ENCODE measurements around the gene STK24. TPM values are rescaled to one million over a fixed set of nuclear protein-coding genes. Genes with fewer than 3 reads are reported as not detected.

The STK24 gene
- total and polyA plus RNA-seq, 2 of the 8 experiments (the other 6 are each of a cell fraction or from before 2014, with no cell fraction given): 62.8 to 143 TPM

DNA sequence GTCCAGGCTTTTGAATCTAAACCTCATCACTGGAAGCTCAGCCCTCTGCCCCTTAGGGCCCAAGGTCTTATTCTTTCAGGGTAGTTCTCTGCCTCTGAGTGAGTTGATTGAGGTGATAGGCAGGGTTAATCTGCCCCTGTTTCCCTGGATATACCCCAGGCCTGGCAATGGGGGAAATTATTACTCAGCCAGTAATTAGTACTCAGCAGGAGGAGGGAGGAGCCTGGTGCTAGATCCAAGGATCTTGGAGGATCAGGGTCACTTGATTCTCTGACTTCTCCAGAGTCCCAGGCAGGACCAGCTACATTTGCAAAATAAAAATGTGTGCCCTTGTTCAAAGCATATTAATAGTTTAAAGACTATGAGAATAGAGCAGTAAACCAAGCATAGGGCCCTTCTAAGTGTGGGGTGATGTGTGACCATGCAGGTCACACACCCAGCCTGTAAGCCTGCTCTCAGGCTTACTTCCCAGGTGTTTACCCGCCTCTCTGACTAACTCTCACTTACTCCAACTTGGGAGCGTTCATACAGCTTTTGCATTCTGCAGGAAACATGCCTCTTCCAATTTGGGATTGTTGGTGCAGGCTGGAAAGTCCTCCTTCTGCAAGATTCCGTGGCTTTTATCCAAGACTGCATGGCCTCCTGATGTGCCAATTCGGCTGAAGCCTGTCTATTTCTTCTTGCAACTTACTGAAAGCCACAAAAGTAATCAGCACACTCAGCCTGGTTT lies 7.9 kb upstream of the STK24 start:
- H3K56ac ChIP-seq (replicated peaks; ENCODE audit: insufficient read length, low read depth, low read length): no peak overlapping the region
- no peaks in the 10 kb centered on the region for H4K20me1 ChIP-seq (replicated peaks in 1 of 2; ENCODE audit: control insufficient read depth in 1 of 2, insufficient read depth in 2 of 2, low read length in 2 of 2)
- no peak overlapping the region for H2BK20ac ChIP-seq (ENCODE audit: low read length)
- no peak overlapping the region for H3K4me3 ChIP-seq (ENCODE audit: extremely low read depth in 1 of 4, insufficient read depth in 2 of 4, low read depth in 3 of 4, low read length in 4 of 4)
- no peak overlapping the region for H3K27ac ChIP-seq (ENCODE audit: low read depth, low read length)
- H3K4me2 ChIP-seq (ENCODE audit: insufficient read depth in 1 of 2, low read depth in 2 of 2, low read length in 2 of 2): no peak overlapping the region
- FAIRE-seq: no peak
- no peaks in the 10 kb centered on the region for H3K23me2 ChIP-seq (ENCODE audit: low read depth, low read length)
- H3K79me1 ChIP-seq (ENCODE audit: low read depth, low read length): no peaks in the 10 kb centered on the region
- no peak overlapping the region for H2BK15ac ChIP-seq (ENCODE audit: low read length)
- H4K8ac ChIP-seq (ENCODE audit: extremely low read depth, insufficient read depth, low read length): no peak overlapping the region
- no peak overlapping the region for H3K14ac ChIP-seq (ENCODE audit: insufficient read length)
- DNase-seq (ENCODE audit: low read depth in 1 of 2, low spot score in 2 of 2): no peak
- no peak overlapping the region for H4K5ac ChIP-seq (ENCODE audit: insufficient read length, low read depth, low read length)
- H3K23ac ChIP-seq (ENCODE audit: insufficient read length): no peak overlapping the region
- no peak overlapping the region for H3K18ac ChIP-seq (ENCODE audit: extremely low read depth, low read length)
- ChIA-PET CTCF (ENCODE audit: partially characterized antibody) (interaction anchor here (0.8 to 7.6 kb wide), 4 partner anchors 14 to 88 kb away, joined by 3 to 37 read pairs (median 4); no protein-coding TSS in a partner anchor), POLR2A (ENCODE audit: partially characterized antibody) (interaction anchor here (1.0 to 1.2 kb wide), 2 partner anchors 9 to 14 kb away, joined by 3 to 4 read pairs; no protein-coding TSS in a partner anchor)
- WGBS, 2 experiments (ENCODE audit: extremely low coverage in 1 of 2, insufficient coverage in 1 of 2, insufficient read length in 1 of 2, insufficient replicate concordance in 2 of 2, low coverage in 1 of 2, low lambda C conversion rate in 2 of 2, missing lambda C conversion rate in 1 of 2): 89% methylated on average over 4 of the region's 4 CpGs; no CpG with 5 or more reads in 1 of the 2 experiments
- H2AK5ac ChIP-seq (ENCODE audit: low read depth, low read length): no peak overlapping the region
- no peak overlapping the region for H3K4ac ChIP-seq (replicated peaks; ENCODE audit: insufficient read length, low read depth, low read length)
- no peak overlapping the region for H4K91ac ChIP-seq (replicated peaks; ENCODE audit: insufficient read length, low read length)
- no peak overlapping the region for H3K9ac ChIP-seq (replicated peaks in 1 of 4; ENCODE audit: extremely low read depth in 1 of 4, low read depth in 3 of 4, low read length in 3 of 4)
- H2BK5ac ChIP-seq (ENCODE audit: low read depth, low read length): no peak overlapping the region
- H3K27me3 ChIP-seq (replicated peaks in 1 of 4; ENCODE audit: control insufficient read depth in 3 of 4, extremely low read depth in 1 of 4, insufficient read depth in 3 of 4, low read length in 3 of 4): no peaks in the 10 kb centered on the region
- no peak overlapping the region for H2BK120ac ChIP-seq (replicated peaks; ENCODE audit: low read depth, low read length)
- H3K9me3 ChIP-seq (ENCODE audit: insufficient read depth in 2 of 2, low read depth in 1 of 2, low read length in 1 of 2): no peaks in the 10 kb centered on the region
- H2AFZ ChIP-seq (ENCODE audit: low read length): 0 out of 2 replicates have a peak overlapping the region, but pooled peaks have one; percentile 38
- TF ChIP-seq ZNF274 (IDR thresholded peaks at IDR 0.05; ENCODE audit: borderline replicate concordance, extremely low read depth, low read length) (no peak), JUN (IDR thresholded peaks at IDR 0.05; ENCODE audit: low read depth, low read length) (no peak), KDM1A (IDR thresholded peaks at IDR 0.05; ENCODE audit: borderline replicate concordance, low read length) (no peak), EZH2 (IDR thresholded peaks at IDR 0.05; ENCODE audit: low read depth, low read length, severe bottlenecking) (no peak), PHF8 (conservative IDR thresholded peaks at IDR 0.05; ENCODE audit: low read depth, low read length) (no peak), EP300 (IDR thresholded peaks at IDR 0.05; ENCODE audit: borderline replicate concordance in 1 of 2, low read depth in 2 of 2, low read length in 2 of 2) (no peak), HDAC2 (IDR thresholded peaks at IDR 0.05; ENCODE audit: borderline replicate concordance in 1 of 2, low read depth in 2 of 2, low read length in 2 of 2) (no peak), RNF2 (IDR thresholded peaks at IDR 0.05; ENCODE audit: borderline replicate concordance, low read depth, low read length, missing control alignments, poor library complexity, severe bottlenecking) (no peak), POLR2A (IDR thresholded peaks at IDR 0.05; ENCODE audit: control extremely low read depth in 1 of 2, low read depth in 2 of 2, low read length in 2 of 2) (no peak)
- TF ChIP-seq, protein P1, sequence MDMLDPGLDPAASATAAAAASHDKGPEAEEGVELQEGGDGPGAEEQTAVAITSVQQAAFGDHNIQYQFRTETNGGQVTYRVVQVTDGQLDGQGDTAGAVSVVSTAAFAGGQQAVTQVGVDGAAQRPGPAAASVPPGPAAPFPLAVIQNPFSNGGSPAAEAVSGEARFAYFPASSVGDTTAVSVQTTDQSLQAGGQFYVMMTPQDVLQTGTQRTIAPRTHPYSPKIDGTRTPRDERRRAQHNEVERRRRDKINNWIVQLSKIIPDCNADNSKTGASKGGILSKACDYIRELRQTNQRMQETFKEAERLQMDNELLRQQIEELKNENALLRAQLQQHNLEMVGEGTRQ (IDR thresholded peaks at IDR 0.05; ENCODE audit: low read length): no peak
- H3K36me3 ChIP-seq (ENCODE audit: control insufficient read depth in 2 of 4, insufficient read depth in 4 of 4, low read length in 3 of 4): no peaks in the 10 kb centered on the region
- H3K79me2 ChIP-seq (ENCODE audit: control insufficient read depth in 1 of 2, insufficient read depth in 2 of 2, low read length in 2 of 2): no peaks in the 10 kb centered on the region
- H3K4me1 ChIP-seq (replicated peaks in 1 of 4; ENCODE audit: control insufficient read depth in 3 of 4, insufficient read depth in 4 of 4, low read length in 3 of 4): peaks cover 0 to 2% (median 1%) of the 10 kb centered on the region in 4 experiments; a peak in 1 of 7 replicates
- no peak overlapping the region for H2BK12ac ChIP-seq (ENCODE audit: low read depth, low read length)
